ENCODE data around the gene SNN.

DNA sequence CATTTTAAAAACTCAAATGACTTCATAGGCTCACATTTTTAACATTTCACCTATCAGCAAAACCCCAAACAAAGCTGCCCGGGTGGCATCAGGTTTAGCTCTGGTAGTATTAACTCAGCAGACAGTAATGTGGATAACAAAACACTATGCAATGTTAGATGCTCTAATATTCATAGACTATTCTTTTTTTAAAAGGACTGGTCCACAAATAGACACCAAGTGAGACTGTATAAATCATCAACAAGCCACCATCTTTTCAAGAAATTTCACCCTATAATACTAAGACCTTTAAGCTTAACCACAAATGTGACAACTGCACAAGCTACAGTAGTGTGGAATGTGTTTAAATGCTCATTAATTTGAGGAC is 20.2 kb downstream of the SNN start:
- TF ChIP-seq, protein P1, sequence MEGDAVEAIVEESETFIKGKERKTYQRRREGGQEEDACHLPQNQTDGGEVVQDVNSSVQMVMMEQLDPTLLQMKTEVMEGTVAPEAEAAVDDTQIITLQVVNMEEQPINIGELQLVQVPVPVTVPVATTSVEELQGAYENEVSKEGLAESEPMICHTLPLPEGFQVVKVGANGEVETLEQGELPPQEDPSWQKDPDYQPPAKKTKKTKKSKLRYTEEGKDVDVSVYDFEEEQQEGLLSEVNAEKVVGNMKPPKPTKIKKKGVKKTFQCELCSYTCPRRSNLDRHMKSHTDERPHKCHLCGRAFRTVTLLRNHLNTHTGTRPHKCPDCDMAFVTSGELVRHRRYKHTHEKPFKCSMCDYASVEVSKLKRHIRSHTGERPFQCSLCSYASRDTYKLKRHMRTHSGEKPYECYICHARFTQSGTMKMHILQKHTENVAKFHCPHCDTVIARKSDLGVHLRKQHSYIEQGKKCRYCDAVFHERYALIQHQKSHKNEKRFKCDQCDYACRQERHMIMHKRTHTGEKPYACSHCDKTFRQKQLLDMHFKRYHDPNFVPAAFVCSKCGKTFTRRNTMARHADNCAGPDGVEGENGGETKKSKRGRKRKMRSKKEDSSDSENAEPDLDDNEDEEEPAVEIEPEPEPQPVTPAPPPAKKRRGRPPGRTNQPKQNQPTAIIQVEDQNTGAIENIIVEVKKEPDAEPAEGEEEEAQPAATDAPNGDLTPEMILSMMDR (IDR thresholded peaks at IDR 0.05): no peak
- TF ChIP-seq POLR2A (IDR thresholded peaks at IDR 0.05): no peak
- TF ChIP-seq EP300 (IDR thresholded peaks at IDR 0.05): no peak

Data from ovary (tissue), 3 donors.